ENCODE data around the gene TSPAN7.

Gene TSPAN7

DNA sequence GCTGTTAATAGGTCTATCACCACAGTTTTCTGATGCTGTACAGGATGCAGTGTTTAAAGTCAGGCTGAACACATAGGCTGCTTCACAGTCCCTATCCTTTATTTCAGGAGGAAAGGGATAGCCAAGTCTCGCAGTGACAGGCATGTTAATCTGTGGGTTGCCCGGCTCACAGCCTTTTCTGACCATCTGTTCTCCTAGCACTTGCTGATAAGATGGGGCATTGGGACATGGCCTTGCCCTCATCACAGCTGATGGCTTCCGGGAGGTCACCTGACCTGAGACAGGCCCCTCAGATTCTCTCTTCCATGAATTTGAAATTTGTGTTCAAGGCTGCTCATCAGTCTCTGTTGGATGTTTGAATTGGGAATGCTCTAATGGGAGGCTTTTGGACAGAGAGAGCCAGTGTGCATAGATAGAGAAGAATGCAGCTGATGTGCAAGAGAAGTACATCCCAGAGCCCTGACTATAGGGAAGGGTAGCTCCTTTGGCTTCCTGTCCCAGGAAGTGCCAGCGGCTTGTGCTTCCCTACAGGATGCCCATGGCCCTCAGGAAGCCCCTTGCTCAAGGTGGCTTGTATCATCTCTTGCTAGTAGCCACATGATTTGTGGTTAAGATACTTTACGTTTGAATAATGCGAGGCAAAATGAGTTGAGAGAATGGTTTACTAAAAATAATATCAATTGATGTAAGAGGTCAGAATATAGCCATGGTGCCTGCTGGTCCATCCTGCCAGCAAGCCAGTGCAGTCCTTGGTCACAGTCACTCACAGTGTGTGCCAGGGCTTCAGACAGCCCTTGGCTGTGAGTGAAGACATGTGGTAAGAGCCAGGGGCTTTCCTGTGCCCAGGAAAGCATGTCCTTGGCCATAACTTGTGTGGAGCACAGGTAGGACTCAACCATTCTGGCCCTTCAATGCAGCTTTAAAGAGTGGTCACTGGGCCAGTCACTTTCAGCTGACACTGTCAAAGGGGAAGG lies 88.6 kb downstream of the TSPAN7 start:
- no peak for DNase-seq

DNA sequence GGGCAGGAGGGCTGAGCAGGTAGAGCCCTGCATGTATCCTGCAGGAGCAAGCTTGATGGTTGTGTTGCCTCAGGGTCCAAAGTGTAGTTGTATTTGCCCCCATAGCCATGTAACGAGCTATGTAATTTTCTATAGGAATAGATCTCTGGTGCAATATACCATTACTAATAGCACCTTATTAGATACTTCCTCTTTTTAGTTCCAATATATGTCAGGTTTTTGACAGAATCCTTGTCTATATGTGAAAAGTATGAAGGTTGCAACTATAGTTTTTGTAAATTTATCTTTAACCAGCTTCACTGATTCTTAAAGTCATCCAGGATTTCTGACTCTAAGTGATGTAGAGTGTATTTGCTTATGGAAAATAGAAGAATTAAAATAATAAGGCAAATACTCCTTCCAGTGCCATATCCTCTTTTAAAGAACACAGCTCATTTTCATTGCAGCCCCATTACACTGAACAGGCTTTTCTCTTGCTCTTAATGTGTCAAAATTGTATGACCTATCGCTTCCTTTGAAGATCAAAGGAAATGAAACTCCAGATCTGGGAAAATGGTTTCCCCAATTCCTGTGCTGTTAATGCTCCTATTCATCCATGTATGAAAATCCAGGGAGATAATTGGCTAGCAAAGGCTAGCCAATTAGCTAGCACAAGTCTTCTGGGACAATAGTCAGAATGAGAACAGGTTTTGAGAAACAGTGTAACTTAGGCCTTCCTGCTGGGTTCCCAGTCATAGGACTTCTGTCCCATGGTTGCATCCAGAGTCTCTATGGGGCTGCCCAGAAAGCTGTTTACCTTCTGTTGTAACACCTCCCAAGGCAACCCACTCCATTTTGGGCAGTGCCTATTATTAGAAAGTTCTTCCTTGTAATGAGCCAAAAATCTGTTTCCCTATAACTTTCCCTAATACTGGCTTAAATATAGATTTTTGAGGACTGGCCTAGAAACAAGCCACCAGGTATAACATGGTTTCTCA lies 90.6 kb downstream of the TSPAN7 start:
- no peak for DNase-seq

DNA sequence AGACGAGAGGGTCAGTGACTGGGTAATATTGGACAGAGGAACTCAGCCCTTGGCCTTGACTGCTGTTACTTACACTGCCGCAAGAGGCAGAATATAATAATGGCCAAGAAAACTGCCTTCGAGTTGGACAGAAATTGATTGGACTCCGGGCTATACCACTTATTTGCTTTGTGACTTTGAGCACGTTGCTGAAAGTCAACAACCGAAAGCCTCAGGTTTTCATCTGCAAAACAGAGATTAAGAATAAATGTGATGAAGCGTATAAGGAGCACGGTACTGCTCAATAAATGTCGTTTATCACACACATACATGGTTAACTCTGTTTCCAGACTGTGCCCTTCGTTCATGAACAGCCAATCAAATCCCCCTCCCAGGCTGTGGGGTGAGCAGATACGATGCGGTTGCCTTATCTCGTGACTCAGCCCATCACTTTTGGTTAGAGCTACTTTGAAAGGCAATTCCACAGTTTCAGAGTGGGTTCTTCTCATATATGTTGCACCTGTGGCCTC lies 91.6 kb downstream of the TSPAN7 start:
- no peak for DNase-seq

DNA sequence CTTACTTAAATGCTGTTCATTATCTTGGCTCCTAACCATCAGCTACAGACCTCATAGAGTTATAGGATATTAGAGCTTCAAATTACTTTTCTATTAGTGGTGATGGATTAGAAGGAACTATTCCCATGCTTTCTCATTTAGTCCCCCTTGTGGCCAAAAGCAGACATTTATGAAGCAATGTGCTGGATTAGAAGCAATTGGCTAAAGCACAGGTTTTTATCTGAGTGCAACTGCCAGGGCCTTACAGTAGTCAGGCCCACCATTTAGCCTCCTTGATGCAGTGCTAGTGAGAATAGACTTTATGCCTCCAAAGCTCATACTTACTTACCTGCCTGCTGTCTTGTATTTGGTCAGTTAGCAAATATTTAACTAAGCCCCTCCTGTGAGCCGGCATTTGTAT lies 93.0 kb downstream of the TSPAN7 start:
- no peak for DNase-seq

DNA sequence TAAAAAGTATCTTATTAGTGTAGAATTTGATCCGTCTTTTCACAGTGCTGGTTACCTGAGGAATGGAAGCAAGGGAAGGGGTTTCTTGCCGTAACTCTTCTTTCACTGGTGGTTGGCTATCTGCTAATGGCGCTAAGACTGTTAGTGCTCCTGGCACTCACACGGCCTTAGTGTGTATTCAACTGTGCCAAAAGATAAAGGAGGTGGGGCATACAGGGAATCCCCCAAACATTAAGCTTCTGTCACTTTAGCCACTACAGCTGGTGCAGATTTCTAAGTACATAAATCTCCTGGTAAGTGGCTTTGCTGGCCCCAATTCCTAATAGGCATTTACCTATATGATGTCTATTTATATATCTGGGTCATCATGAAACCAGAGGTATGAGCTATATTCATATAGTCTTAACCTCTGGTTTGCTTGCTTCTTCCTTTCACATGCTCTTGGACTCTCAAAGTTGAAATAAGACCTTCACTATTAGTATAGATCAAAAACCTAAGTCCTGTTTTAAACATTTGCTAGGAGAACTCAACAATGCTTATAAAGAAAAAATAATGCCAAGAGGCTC lies 95.1 kb downstream of the TSPAN7 start:
- no peak for DNase-seq

DNA sequence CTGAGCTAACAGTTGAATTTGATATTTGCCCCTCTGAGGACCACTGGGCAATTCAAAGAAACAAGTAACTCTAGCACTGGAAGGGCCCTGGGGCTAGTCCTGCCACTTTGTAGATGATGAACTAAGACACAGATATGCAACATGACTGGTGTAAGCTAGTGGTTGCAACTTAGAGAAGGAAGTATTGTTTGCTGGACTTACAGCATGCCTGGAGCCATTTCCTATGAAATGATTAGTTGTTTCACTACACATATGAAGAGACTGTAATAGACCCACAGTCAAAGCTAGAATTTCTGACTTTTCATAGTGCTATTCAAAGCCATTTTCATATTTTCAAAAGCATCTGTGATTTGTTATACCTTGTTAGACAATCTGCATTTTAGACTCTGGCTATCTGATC lies 96.2 kb downstream of the TSPAN7 start:
- no peak for DNase-seq

DNA sequence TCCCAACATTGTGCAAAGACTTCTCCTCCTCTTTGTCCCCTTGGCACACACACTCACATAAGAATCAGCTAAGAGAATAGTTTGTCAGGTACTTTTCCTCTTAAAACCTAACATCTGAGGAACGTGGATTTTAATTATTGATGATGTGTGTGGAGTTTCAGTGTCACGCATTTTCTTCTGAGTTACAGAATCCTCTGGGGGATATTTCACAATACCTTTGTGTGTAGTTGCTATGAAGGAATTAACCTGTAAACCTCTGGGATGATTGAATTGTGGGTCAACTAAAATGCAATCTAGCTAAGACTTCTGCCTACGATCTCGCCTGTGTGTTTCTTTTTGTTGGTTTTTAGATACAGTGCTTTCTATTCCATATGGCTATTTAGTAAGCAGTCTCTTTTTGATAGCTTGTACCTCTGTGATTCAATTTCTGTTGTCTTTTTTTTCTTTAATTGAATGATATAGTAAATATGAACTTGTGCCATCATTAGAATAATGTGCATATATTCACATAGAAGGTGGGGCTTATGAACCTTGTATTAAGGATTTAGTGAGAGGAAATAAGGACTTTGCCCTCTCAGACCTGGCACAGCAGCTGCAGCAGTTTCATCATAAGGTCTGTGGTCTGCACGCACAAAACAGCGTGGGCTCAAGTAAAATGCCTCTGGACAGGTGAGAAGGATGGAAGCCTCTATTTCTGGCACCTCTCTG lies 99.2 kb downstream of the TSPAN7 start:
- no peak for DNase-seq

DNA sequence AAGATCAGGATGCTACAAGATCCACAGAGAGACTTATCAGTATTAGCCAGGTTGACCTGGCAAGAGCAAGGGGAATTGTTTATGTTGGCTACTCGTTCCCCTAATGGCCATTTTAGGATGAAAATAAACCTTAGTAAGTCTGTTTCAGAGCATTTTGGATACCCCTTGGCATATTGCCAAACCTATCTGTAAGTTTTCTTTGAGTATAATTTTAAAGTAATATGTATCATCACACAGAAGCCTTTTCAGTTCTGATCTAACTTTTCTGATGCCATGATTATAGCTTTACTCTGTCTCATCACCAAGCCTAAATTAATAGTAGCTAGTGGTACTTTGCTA lies 99.7 kb downstream of the TSPAN7 start:
- no peak for DNase-seq

DNA sequence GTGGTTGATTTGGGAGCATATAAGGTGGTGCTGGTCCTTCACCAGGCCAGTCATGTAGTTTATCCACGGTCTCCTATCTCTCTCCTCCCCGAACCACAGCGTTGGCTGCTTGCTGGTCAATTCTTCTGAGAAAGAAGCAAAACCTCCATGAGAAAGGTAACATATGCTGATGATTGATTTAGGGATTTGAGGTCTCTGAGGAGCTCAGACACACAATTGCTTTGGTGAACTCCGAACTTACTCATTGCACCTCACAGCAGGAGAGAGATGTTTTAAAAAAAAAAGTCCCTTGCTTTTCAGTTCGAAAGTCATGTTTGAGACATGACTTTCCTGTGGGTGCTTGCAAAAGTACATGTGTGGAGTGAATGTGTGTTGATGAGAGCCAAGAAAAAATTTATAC lies 100.2 kb downstream of the TSPAN7 start:
- no peak for DNase-seq

DNA sequence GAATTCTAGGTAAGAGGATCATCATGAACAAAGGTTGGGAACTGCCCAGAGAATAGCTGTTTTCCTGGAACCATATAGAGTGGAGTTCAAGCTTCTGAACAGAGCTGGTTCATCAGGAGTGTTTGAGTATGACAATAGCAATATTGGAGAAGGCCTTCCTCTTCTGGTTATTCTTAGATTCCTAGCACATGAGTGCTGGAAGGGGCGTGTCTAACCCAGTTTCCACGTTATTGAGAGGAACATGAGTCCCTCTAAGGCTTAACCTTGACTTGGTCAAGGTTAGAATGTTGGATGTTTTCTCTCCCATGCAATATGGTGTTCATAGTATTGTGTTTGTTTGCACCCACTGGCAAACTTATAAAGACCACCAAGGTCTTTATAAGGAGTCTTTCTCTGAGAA lies 101.3 kb downstream of the TSPAN7 start:
- DNase-seq: no peak

DNA sequence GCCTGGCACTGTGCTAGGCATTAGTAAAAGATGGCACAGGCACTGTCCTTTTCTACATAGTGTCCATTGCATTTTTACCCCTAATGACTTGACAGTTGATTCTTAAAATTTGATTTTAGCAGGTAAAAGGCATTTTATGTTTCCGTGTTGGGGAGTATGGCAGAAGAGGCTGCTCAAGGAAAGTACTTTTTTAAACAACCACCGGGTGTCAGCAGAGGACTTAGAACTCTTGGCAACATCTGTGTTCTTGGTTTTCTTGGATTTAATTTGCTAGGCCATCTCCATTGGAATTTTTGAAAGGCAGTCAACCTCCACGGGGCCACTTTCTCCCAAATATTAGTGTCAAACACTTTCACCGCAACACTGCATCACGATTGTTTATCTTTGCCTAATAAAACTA lies 102.9 kb downstream of the TSPAN7 start:
- peak; percentile 18 for DNase-seq

DNA sequence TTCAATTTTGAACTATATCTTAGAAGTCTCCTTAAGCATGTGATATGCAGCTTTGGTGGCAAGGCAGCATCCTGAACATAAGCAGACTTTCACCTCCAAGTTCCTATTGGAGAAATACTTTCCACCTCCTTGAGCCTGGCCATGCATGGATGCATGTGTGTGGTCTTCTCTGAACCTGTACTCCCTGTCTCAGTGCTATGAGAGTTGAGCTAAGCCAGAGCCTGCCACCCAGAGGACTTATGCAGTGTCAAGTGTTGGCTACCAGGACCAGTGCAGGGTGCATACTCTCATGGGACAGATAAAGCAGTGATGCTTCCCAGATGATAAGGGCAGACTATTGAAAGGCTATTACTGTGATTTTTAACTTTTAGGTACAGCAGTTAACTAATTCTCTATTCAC lies 105.6 kb downstream of the TSPAN7 start:
- DNase-seq: no peak

DNA sequence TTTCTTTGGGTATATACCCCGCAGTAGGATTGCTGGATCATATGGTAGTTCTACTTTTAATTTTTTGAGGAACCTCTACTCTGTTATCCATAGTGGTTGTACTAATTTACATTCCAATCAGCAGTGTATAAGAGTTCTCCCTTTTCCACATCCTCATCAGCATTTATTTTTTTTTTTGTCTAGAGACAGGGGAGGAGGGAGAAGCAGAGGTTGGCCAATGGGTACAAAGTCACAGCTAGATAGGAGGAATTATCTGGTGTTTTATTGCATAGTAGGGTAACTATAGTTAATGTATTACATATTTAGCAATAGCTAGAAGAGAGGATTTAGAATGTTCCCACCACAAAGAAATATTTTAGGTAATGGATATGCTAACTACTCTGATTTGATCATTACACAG lies 107.4 kb downstream of the TSPAN7 start:
- no peak for DNase-seq

DNA sequence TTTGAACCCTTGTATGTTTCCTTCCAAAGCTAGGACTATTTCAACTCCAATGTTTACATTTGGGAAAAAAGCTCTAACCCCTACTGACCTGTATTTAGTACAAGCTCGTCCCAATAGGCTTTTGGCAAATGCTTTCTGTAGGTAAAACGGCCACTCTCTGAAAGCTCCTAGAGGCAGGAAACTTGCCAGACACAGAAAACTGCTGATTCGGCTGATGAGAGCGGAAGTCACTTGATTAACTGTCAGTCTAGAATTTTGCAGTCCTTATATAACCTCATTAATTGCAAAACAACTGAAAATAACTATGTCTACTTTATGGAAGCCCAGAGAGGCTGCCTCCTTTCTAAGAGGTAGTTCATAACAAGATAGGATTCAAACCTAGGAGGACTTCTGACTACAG lies 108.1 kb downstream of the TSPAN7 start:
- no peak for DNase-seq

DNA sequence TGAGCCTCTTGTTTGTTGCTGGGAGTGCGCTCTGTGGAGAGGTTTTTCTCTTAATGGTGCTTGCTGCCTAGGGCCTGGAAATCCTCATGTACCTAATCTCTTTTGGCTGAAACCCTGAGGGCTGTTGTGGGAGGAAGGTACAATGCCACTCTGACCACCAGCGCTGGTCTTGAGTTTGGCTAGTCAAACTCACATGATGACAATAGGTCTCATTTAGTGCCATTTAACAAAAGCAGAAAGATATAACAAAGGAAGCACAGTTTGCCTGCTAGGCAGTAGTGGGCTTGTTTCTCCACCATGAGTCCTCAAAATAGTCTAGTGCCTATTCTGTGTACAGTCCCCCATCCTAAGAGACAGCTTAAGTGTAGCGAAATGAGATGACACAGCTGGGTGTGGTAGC lies 111.3 kb downstream of the TSPAN7 start:
- no peak for DNase-seq

DNA sequence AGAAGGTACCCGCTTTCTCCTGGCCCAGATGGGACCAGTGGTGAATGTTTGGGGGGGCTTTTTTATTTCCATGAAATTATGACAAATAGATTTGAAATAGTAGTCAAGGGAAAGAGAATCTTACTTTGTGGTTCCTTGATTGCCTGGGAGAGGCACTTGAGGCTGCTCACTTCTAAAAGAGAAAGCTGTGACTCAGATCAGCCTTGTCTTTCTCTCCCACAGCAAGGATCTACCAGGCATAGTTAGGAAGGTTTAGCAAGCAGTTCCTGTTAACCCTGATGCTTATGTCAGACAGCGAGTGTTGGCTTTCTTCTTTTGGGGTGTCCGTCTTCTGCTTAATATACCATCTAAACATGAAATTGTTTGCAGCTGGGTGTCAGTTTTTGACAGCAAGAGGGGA lies 114.5 kb downstream of the TSPAN7 start:
- no peak for DNase-seq

DNA sequence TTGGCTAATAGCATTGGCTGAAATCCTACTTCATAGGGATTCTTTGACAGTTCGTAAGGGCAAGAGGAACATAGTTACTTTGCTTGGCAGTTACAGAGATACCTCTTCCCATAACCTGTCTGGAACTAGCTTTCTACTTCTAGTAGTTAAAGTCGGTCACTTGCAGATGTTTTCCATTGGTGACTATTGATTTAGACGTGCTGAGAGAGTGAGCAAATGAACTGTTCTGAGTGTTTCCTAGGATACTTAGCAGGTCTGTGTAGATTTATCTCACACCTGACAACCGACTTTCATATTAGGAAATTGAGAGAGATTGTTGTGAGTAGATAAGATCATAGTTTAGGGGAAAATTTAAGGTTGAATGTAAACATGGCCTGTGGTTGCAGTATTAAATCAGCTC lies 116.8 kb downstream of the TSPAN7 start:
- no peak for DNase-seq

DNA sequence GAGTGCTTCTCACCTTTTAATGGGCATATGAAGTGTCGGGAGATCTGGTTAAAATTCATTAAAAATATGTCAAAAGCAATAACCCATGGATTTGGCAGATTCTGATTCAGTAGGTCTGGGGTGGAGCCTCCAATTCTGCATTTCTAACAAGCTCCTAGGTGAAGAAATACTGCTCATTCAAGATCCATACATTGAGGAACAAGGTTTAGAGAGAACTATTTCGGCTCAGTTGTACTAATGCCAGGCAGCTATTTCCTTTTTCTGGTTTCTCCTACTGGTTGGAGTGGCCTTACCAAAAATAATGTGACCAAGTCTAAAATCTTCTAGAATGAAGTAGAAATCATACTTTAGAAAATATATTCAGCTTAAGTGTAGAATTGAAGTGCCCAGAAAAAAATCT lies 117.5 kb downstream of the TSPAN7 start:
- no peak for DNase-seq

DNA sequence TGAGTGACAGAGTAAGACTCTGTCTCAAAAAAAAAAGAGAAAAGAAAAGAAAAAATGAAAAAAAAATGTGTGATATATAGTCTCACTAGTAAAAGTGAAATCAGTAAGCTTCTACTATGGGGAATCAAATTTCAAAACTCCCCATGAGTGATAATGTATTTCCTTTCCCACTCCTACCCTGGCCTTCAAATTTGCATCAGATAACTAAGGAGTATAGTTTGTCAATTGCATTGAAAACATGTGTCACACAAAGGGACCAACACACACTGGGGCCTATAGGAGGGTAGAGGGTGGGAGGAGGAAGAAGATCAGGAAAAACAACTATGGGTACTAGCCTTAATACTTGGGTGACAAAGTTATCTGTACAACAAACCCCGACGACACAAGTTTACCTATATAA lies 118.4 kb downstream of the TSPAN7 start:
- no peak for DNase-seq

DNA sequence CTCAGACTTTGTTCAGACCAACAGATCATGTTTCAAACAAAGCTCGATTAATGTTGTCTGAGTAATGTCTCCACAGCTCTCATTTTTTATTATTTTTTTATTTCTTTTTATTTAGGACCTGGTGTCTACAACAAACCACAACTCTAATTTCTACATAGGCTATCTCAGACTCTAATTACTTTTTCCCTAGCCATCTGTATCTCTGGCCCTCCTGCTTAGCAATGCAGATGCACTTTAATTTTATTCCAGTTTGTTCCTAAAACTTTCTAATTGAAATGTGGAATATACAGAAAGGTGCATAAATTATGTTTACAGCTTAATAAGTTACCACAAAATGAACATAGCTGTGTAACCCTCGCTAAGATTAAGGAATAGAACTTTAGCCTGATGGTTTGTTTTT lies 120.8 kb downstream of the TSPAN7 start:
- DNase-seq: no peak

DNA sequence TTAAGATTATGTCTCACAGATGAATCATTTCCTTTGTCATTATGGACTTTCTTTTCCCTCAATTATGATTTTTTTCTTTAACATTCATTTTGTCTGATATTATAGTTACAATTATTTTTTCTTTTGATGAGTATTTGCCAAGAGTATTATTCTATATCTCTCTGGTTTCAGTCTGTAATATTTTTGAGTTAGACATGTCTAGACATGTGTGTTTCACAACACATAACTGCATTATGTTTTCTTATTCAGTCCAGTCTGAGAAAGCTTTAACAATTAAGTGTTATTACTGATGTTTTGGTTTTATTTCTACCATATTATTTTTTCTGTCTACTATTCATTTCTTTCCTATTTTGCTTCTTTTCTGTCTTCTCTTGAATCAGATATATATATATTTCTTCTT lies 131.6 kb downstream of the TSPAN7 start:
- no peak for DNase-seq

DNA sequence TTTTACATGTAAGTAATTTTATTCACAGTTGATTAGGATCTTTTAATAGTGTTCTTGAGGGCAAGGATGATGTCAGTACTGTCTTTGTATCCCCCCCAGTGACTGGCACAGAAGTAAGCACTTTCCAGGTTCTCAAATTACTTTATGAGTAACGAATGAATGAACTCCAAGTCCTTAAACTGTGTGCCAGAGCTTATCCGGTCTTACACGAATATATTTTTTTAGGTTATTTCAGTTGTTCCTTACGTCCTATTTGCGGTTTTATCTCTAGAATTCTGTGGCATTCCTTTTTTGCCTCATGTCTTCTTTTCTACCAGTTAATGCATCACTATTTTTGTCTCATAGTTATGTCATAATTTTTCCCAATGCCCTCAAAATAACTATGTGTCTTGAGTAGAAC lies 133.1 kb downstream of the TSPAN7 start:
- DNase-seq: peak; percentile 25

DNA sequence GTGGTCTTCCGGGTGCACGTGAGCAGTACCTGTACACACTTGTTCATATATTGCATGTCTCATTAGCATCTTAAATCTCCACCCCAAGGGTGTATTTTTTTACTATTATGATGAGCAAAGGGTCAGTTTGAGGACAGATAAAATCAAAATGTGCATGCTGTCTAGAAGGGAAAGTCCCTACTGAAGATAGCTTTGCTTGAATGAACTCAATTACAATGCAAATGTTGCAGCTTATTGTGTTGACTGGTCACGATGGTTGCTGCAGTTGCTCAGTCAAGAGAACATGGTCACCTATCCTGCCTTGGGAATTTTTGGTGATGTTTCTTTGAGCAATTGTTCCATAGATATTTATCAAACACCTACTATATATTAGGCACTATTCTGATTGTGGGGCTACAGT lies 136.1 kb downstream of the TSPAN7 start:
- no peak for DNase-seq

Data from HCEC 1CT (cell line).